CD14-positive monocyte (primary cell): ENCODE data around the gene ANKRD13A. TPM values are rescaled to one million over a fixed set of nuclear protein-coding genes. Genes with fewer than 3 reads are reported as not detected.

Source experiments
- DNase-seq, 3 donors: peaks; one replicate each; pipeline ENCODE4 v3.0.0-alpha.2; 2011 to 2022
- H2AFZ ChIP-seq: 2 replicates; pipeline ENCODE4 v1.6.0; 2012; ENCODE audit warnings: mild to moderate bottlenecking, low read depth, low read length, inconsistent platforms; ENCODE audit not compliant: insufficient read depth, poor library complexity, severe bottlenecking
- H3K27ac ChIP-seq, 2 donors: 1 replicate in 1 of 2; 2 replicates in 1 of 2; pipeline ENCODE4 v1.5.1; 2012 to 2013; ENCODE audit warnings: low read length in 2 of 2, control low read depth in 1 of 2, inconsistent platforms in 1 of 2, low read depth in 1 of 2, mild to moderate bottlenecking in 1 of 2
- H3K27me3 ChIP-seq, 2 donors: one replicate each; pipeline versions ENCODE4 v1.6.0 to v1.6.1; 2011 to 2013; ENCODE audit warnings: low read length in 2 of 2; ENCODE audit not compliant: control insufficient read depth in 2 of 2, insufficient read depth in 2 of 2
- H3K36me3 ChIP-seq, 2 donors: replicated peaks in 1 of 2; 1 replicate in 1 of 2; 2 replicates in 1 of 2; pipeline versions ENCODE4 v1.5.1 to v1.6.1; 2012 to 2013; ENCODE audit warnings: low read length in 2 of 2, control low read depth in 1 of 2, inconsistent platforms in 1 of 2, mild to moderate bottlenecking in 1 of 2; ENCODE audit not compliant: insufficient read depth in 2 of 2, control insufficient read depth in 1 of 2
- H3K4me1 ChIP-seq, 2 donors: 1 replicate in 1 of 2; 2 replicates in 1 of 2; pipeline versions ENCODE4 v1.5.1 to v1.6.1; 2012 to 2013; ENCODE audit warnings: low read length in 2 of 2, control low read depth in 1 of 2, inconsistent platforms in 1 of 2, mild to moderate bottlenecking in 1 of 2, moderate library complexity in 1 of 2; ENCODE audit not compliant: insufficient read depth in 2 of 2, control insufficient read depth in 1 of 2
- H3K4me2 ChIP-seq: replicated peaks from 2 replicates; pipeline ENCODE3; 2012; ENCODE audit warnings: low read length, moderate library complexity, mild to moderate bottlenecking; ENCODE audit not compliant: poor library complexity, severe bottlenecking; ENCODE audit errors: extremely low read depth
- H3K4me3 ChIP-seq, 3 experiments: fragments of 200-600 bp in 1 of 3; sonication (generic) in 1 of 3; replicated peaks in 1 of 3; 1 replicate in 2 of 3; 2 replicates in 1 of 3; pipeline ENCODE4 v1.5.1; 2011 to 2013; ENCODE audit warnings: low read length in 3 of 3, mild to moderate bottlenecking in 3 of 3, control low read depth in 2 of 3, low read depth in 2 of 3, inconsistent platforms in 1 of 3, moderate library complexity in 1 of 3
- H3K79me2 ChIP-seq: 2 replicates; pipeline ENCODE4 v1.6.0; 2012; ENCODE audit warnings: mild to moderate bottlenecking, control low read depth, inconsistent platforms, low read length, moderate library complexity; ENCODE audit not compliant: insufficient read depth
- H3K9ac ChIP-seq: 2 replicates; pipeline ENCODE4 v1.6.0; 2017; ENCODE audit warnings: low read length, mild to moderate bottlenecking; ENCODE audit not compliant: insufficient read depth, poor library complexity, severe bottlenecking
- H3K9me3 ChIP-seq, 2 donors: replicated peaks in 1 of 2; 1 replicate in 1 of 2; 2 replicates in 1 of 2; pipeline versions ENCODE4 v1.5.1 to v1.6.1; 2012 to 2013; ENCODE audit warnings: low read length in 2 of 2, control low read depth in 1 of 2; ENCODE audit not compliant: control insufficient read depth in 1 of 2, insufficient read depth in 1 of 2
- H4K20me1 ChIP-seq: 2 replicates; pipeline ENCODE4 v1.6.0; 2012; ENCODE audit warnings: mild to moderate bottlenecking, low read length, control low read depth, moderate library complexity; ENCODE audit not compliant: insufficient read depth
- H3K27ac Mint-ChIP-seq, 7 donors: one replicate each; pipeline ENCODE4 v1.8.0; 2020; ENCODE audit warnings: mild to moderate bottlenecking in 7 of 7, mixed read lengths in 7 of 7, moderate library complexity in 6 of 7, inconsistent platforms in 2 of 7
- H3K27me3 Mint-ChIP-seq, 3 donors: one replicate each; pipeline ENCODE4 v1.8.0; 2021 to 2022; ENCODE audit warnings: low read depth in 3 of 3, mild to moderate bottlenecking in 3 of 3, mixed read lengths in 3 of 3, moderate library complexity in 3 of 3, inconsistent platforms in 1 of 3
- H3K36me3 Mint-ChIP-seq, 2 donors: one replicate each; pipeline ENCODE4 v1.8.0; 2020; ENCODE audit warnings: mixed read lengths in 2 of 2, inconsistent platforms in 1 of 2, mild to moderate bottlenecking in 1 of 2
- H3K4me1 Mint-ChIP-seq: one replicate; pipeline ENCODE4 v1.8.0; 2020; ENCODE audit warnings: mild to moderate bottlenecking, mixed read lengths
- H3K4me3 Mint-ChIP-seq, 2 donors: one replicate each; pipeline ENCODE4 v1.8.0; 2020; ENCODE audit warnings: mild to moderate bottlenecking in 2 of 2, mixed read lengths in 2 of 2, moderate library complexity in 1 of 2
- H3K9me3 Mint-ChIP-seq, 7 donors: one replicate each; pipeline ENCODE4 v1.8.0; 2020 to 2022; ENCODE audit warnings: mixed read lengths in 7 of 7, mild to moderate bottlenecking in 6 of 7, moderate library complexity in 6 of 7, inconsistent platforms in 2 of 7
- WGBS: methylation state at CpG from one replicate; pipeline ENCODE4 v1.1.5; 2013; ENCODE audit warnings: missing lambda C conversion rate; ENCODE audit not compliant: insufficient coverage; 5-methylcytosine and 5-hydroxymethylcytosine counted together
- intact Hi-C, 2 donors: fragments of 100-400 bp; cut with micrococcal nuclease; formaldehyde crosslinking; loops; one replicate each; pipeline versions ENCODE4 v1.15.0 to v1.15.1; 2023
- polyA minus RNA-seq: library from RNA; depleted of rRNA, polyadenylated mRNA; stranded (reverse); fragments of >200 nt; gene quantifications from 2 replicates; pipeline ENCODE4 v1.2.3, GENCODE V29; 2012
- polyA plus RNA-seq, 3 donors: library from polyadenylated mRNA; depleted of rRNA in 1 of 3; unstranded in 2 of 3; stranded (reverse) in 1 of 3; fragments of 300-500 nt in 2 of 3; fragments of >200 nt in 1 of 3; fragmentation: Illumina TruSeq in 2 of 3; gene quantifications; 1 replicate in 2 of 3; 2 replicates in 1 of 3; pipeline ENCODE4 v1.2.3, GENCODE V29; 2012 to 2021
- total RNA-seq, 12 experiments: library from RNA in 1 of 12; stranded (reverse) in 1 of 12; fragments of 120-200 nt in 1 of 12; gene quantifications; one replicate each; pipeline ENCODE4 v1.2.4 and lab custom pipeline; 2013 to 2026; ENCODE audit warnings: mixed read lengths in 6 of 12, inconsistent platforms in 1 of 12
- TF ChIP-seq, protein P1 (sequence below): fragments of 200-600 bp; IDR thresholded peaks from one replicate; pipeline ENCODE4 v1.8.0; 2022; ENCODE audit warnings: antibody characterized with exemption, mild to moderate bottlenecking

The ANKRD13A gene
- 132 TPM for total RNA-seq (2013)
- polyA plus RNA-seq = 10 to 100 TPM; 42.8 to 89.3 (median 46.8) TPM
- 83.1 and 128 TPM in 2 replicates for polyA minus RNA-seq
- total RNA-seq (lab: John Stamatoyannopoulos, UW) = 50.8 to 179 (median 140) reads per million in 11 experiments

DNA sequence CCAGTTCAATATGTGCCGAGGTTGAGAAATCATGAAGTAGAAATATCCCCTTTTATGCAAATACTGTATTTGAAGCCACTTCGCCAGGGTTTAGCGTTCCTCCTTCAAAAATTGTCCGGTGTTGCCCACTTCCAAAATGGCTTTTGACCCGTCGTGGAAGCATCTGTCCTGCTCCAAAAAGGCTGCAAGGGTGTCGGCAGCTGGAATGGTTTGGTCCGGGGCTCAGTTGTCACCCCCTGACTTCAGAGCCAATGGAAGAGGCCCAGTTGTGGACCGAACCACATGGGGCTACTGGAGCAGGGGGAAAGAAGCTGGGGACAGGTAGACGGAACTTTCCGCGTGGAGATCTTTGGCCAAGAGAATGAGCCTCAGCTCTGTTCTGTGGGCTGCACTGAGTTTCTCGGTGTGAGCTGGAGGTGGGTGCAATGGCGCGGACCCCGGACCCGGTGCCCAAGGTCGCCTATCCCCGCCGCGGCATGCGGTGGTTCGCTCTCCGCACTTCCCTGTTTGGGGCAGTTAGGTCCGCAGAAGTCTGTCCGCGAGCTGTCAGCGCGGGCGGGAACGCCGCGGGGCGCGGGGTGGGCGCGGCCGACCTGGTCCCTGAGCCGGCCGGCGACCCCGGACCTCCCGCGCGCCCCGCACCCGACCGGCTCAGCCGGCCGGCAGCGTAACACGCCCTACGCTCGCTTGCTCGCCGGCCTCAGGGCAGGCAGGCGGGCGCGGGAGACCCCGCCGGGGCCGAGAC lies at the start of gene ANKRD13A:
Gene ANKRD13A (plus strand): TSS at position 527 of the 745 bp plus-strand sequence. CDS start 259 bp downstream, outside the sequence.
- Histone ChIP-seq H3K9ac (peak within 1 kb of the TSS; percentile 91), H3K4me1 (peaks cover 42 to 60% of the 10 kb centered on the region in 2 donors), H3K27ac (peak within 1 kb of the TSS; percentile 78 to 98), H3K9me3 (no peaks in the 10 kb centered on the region), H4K20me1 (peaks cover 56% of the 10 kb centered on the region), H3K79me2 (peaks cover 81% of the 10 kb centered on the region), H3K4me3 (peak within 1 kb of the TSS; percentile 77 to 82 (median 81)), H3K4me2 (peak within 1 kb of the TSS; percentile 79), H2AFZ (peak within 1 kb of the TSS; percentile 82), H3K27me3 (no peaks in the 10 kb centered on the region), H3K36me3 (peaks cover 10 to 14% of the 10 kb centered on the region in 2 donors)
- DNase-seq = peak; percentile 92 to 97 (median 97)
- Mint-ChIP-seq H3K27ac (peak within 1 kb of the TSS; percentile 97 to 100 (median 99)), H3K36me3 (peaks cover 14 to 16% of the 10 kb centered on the region in 2 donors), H3K27me3 (no peaks in the 10 kb centered on the region), H3K4me3 (peak within 1 kb of the TSS; percentile 99), H3K9me3 (peaks cover 0 to 2% (median 0%) of the 10 kb centered on the region in 7 donors), H3K4me1 (peaks cover 59% of the 10 kb centered on the region)
- TF ChIP-seq, protein P1, sequence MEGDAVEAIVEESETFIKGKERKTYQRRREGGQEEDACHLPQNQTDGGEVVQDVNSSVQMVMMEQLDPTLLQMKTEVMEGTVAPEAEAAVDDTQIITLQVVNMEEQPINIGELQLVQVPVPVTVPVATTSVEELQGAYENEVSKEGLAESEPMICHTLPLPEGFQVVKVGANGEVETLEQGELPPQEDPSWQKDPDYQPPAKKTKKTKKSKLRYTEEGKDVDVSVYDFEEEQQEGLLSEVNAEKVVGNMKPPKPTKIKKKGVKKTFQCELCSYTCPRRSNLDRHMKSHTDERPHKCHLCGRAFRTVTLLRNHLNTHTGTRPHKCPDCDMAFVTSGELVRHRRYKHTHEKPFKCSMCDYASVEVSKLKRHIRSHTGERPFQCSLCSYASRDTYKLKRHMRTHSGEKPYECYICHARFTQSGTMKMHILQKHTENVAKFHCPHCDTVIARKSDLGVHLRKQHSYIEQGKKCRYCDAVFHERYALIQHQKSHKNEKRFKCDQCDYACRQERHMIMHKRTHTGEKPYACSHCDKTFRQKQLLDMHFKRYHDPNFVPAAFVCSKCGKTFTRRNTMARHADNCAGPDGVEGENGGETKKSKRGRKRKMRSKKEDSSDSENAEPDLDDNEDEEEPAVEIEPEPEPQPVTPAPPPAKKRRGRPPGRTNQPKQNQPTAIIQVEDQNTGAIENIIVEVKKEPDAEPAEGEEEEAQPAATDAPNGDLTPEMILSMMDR = no peak
- WGBS = under 1% methylated on average over 61 of the region's 62 CpGs
- intact Hi-C loops = no loop called here

DNA sequence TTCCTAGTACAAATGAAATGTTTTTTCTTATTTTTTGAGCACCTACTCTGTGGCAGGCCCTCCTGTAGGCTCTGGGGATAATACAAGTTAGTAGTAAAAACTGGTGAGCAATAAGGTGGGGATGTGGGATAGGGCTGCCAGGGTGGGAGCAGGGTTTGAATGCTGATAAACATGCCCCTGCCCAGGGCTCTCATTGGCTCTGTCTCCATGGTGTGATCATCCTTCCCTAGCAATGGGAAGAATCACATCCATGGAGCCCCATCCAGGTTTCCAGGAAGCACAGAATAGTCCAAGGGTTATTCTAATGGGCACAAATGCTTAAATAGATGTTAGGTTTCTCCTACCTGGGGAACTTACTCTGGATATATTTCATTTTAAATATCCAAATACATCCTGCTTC lies 48.6 kb upstream of the ANKRD13A start:
- H3K27ac Mint-ChIP-seq = peak overlapping the region in 4 of 7 donors; percentile 15 to 59 (median 23)

More for the DNA sequence above, 48.6 kb upstream of the ANKRD13A start:
- no peak for DNase-seq
- Histone ChIP-seq H3K9me3 (no peaks in the 10 kb centered on the region), H3K4me2 (no peak overlapping the region), H2AFZ (no peak overlapping the region), H3K4me3 (no peak overlapping the region), H3K9ac (no peak overlapping the region), H3K36me3 (peaks cover 82 to 87% of the 10 kb centered on the region in 2 donors), H3K79me2 (peaks cover 46% of the 10 kb centered on the region), H3K27me3 (no peaks in the 10 kb centered on the region), H3K27ac (peak overlapping the region in 1 of 2 donors; percentile 77), H4K20me1 (peaks cover 99% of the 10 kb centered on the region), H3K4me1 (peaks cover 32 to 37% of the 10 kb centered on the region in 2 donors)
- Mint-ChIP-seq H3K4me3 (no peak overlapping the region), H3K9me3 (no peaks in the 10 kb centered on the region), H3K4me1 (peaks cover 39% of the 10 kb centered on the region), H3K27me3 (peaks cover 0 to 3% (median 2%) of the 10 kb centered on the region in 3 donors), H3K36me3 (peaks cover 77 to 94% of the 10 kb centered on the region in 2 donors)
- intact Hi-C loops = no loop called here
- TF ChIP-seq, protein P1 = no peak
